ENCODE results near the gene PELO. TPM values are rescaled to one million over a fixed set of nuclear protein-coding genes. Genes with fewer than 3 reads are reported as not detected.

The PELO gene
- total and polyA plus RNA-seq, 9 of the 15 experiments (the other 6 are each of a cell fraction or from before 2014, with no cell fraction given), result 5.8 to 14.6 (median 9.6) TPM

GRCh38 chr5:52799983-52800393 lies 12.3 kb downstream of the PELO start (continued):
- TF ChIP-seq, protein P1, sequence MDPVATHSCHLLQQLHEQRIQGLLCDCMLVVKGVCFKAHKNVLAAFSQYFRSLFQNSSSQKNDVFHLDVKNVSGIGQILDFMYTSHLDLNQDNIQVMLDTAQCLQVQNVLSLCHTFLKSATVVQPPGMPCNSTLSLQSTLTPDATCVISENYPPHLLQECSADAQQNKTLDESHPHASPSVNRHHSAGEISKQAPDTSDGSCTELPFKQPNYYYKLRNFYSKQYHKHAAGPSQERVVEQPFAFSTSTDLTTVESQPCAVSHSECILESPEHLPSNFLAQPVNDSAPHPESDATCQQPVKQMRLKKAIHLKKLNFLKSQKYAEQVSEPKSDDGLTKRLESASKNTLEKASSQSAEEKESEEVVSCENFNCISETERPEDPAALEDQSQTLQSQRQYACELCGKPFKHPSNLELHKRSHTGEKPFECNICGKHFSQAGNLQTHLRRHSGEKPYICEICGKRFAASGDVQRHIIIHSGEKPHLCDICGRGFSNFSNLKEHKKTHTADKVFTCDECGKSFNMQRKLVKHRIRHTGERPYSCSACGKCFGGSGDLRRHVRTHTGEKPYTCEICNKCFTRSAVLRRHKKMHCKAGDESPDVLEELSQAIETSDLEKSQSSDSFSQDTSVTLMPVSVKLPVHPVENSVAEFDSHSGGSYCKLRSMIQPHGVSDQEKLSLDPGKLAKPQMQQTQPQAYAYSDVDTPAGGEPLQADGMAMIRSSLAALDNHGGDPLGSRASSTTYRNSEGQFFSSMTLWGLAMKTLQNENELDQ (CRISPR knock-in tag; IDR thresholded peaks at IDR 0.05; ENCODE audit: borderline replicate concordance), result no peak
- no peak for TF ChIP-seq MYBL2 (IDR thresholded peaks at IDR 0.05; ENCODE audit: low read depth)
- TF ChIP-seq MYBL2 (CRISPR knock-in tag; IDR thresholded peaks at IDR 0.05; ENCODE audit: borderline replicate concordance), result no peak
- TF ChIP-seq POLR2G (IDR thresholded peaks at IDR 0.05; ENCODE audit: low read depth, low read length), result peak; percentile 82
- TF ChIP-seq HNRNPLL (IDR thresholded peaks at IDR 0.05; ENCODE audit: low read depth, low read length, poor library complexity, severe bottlenecking), result no peak
- no peak for TF ChIP-seq SIN3B (IDR thresholded peaks at IDR 0.05; ENCODE audit: low read depth)
- no peak for TF ChIP-seq CBX2 (IDR thresholded peaks at IDR 0.05; ENCODE audit: insufficient read depth, low read length, poor library complexity, severe bottlenecking)
- TF ChIP-seq SMARCA5 (IDR thresholded peaks at IDR 0.05), result no peak
- peak in 1 of 2 experiments; percentile 38; a peak in 1 of 4 replicates for TF ChIP-seq SIN3A (IDR thresholded peaks at IDR 0.05; ENCODE audit: borderline replicate concordance in 2 of 2, control insufficient read depth in 1 of 2, low read depth in 2 of 2, low read length in 2 of 2)
- no peak for TF ChIP-seq TRIM28 (IDR thresholded peaks at IDR 0.05)
- TF ChIP-seq ZNF384 (IDR thresholded peaks at IDR 0.05; ENCODE audit: low read depth, low read length), result no peak
- no peak for TF ChIP-seq ZNF121 (CRISPR knock-in tag; conservative IDR thresholded peaks at IDR 0.05)
- TF ChIP-seq NFE2 (IDR thresholded peaks at IDR 0.05; ENCODE audit: low read depth), result no peak
- TF ChIP-seq JUND (IDR thresholded peaks at IDR 0.05; ENCODE audit: borderline replicate concordance, low read depth, low read length), result peak; percentile 31; the same call in 1 of the 2 replicates
- no peak for TF ChIP-seq JUND (tag; IDR thresholded peaks at IDR 0.05; ENCODE audit: borderline replicate concordance, low read depth, low read length)
- TF ChIP-seq, protein P2, sequence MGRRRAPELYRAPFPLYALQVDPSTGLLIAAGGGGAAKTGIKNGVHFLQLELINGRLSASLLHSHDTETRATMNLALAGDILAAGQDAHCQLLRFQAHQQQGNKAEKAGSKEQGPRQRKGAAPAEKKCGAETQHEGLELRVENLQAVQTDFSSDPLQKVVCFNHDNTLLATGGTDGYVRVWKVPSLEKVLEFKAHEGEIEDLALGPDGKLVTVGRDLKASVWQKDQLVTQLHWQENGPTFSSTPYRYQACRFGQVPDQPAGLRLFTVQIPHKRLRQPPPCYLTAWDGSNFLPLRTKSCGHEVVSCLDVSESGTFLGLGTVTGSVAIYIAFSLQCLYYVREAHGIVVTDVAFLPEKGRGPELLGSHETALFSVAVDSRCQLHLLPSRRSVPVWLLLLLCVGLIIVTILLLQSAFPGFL (CRISPR knock-in tag; IDR thresholded peaks at IDR 0.05), result no peak
- TF ChIP-seq ADNP (tag; IDR thresholded peaks at IDR 0.05), result no peak
- no peak for TF ChIP-seq ZNF175 (CRISPR knock-in tag; IDR thresholded peaks at IDR 0.05; ENCODE audit: low read depth)
- TF ChIP-seq NCOA1 (IDR thresholded peaks at IDR 0.05; ENCODE audit: low read depth), result no peak
- TF ChIP-seq ZBTB11 (CRISPR knock-in tag; IDR thresholded peaks at IDR 0.05), result no peak
